SU-DHL-6 (cell line): ENCODE data around the gene ETV3L.
"Not testable (repeated sequence)": the region's sequence is repeated elsewhere in the genome, so short reads cannot be mapped to it uniquely, and the experiment has no call there.

Experiments used
- CTCF ChIP-seq: fragments of 200-600 bp; sonication (generic); IDR thresholded peaks from one replicate; pipeline ENCODE4 v1.5.1; 2017; ENCODE audit warnings: antibody characterized with exemption, mild to moderate bottlenecking, low read length, moderate library complexity; ENCODE audit not compliant: insufficient read depth, poor library complexity, severe bottlenecking
- EZH2phosphoT487 ChIP-seq: fragments of 200-600 bp; sonication (generic), shearing (Covaris generic); conservative IDR thresholded peaks from 2 replicates; pipeline ENCODE4 v1.6.1; 2018; ENCODE audit warnings: mild to moderate bottlenecking, antibody characterized with exemption, low read length, moderate library complexity, mixed read lengths

- not testable (repeated sequence) for TF ChIP-seq CTCF, EZH2phosphoT487
Observed at GRCh38 chr1:157059241-157059640, 40.4 kb downstream of the ETV3L start.
